Right atrium auricular region (tissue), 2 donors: ENCODE measurements around the gene DIAPH1. TPM values are rescaled to one million over a fixed set of nuclear protein-coding genes. Genes with fewer than 3 reads are reported as not detected.

Experiments used
- DNase-seq: peaks from one replicate; pipeline ENCODE4 v3.0.0-alpha.2; 2019; ENCODE audit warnings: low spot score
- H3K27ac ChIP-seq, 2 donors: fragments of 200-600 bp; sonication (generic); 1 replicate in 1 of 2; 2 replicates in 1 of 2; pipeline ENCODE4 v1.5.1; 2016 to 2019
- H3K27me3 ChIP-seq, 2 donors: fragments of 200-600 bp; sonication (generic); one replicate each; pipeline versions ENCODE4 v1.5.1 to v1.6.0; 2017 to 2019
- H3K36me3 ChIP-seq: fragments of 200-600 bp; sonication (generic); one replicate; pipeline ENCODE4 v1.5.1; 2016
- H3K4me1 ChIP-seq, 2 donors: fragments of 200-600 bp; sonication (generic); one replicate each; pipeline versions ENCODE4 v1.5.1 to v1.6.0; 2017 to 2019
- H3K4me3 ChIP-seq, 2 donors: fragments of 200-600 bp; sonication (generic); 1 replicate in 1 of 2; 2 replicates in 1 of 2; pipeline ENCODE4 v1.5.1; 2017 to 2019; ENCODE audit warnings: mild to moderate bottlenecking in 1 of 2, moderate library complexity in 1 of 2
- H3K9me3 ChIP-seq, 2 donors: fragments of 200-600 bp; sonication (generic); one replicate each; pipeline ENCODE4 v1.5.1; 2019
- CTCF ChIP-seq, 2 donors: fragments of 200-600 bp; sonication (generic); IDR thresholded peaks; one replicate each; pipeline ENCODE4 v1.5.1; 2019; ENCODE audit warnings: antibody characterized with exemption in 2 of 2
- total RNA-seq, 2 donors: library from RNA; depleted of rRNA; stranded (reverse); fragments of >200 nt; gene quantifications; one replicate each; pipeline ENCODE4 v1.1.0, GENCODE V29; 2016

Gene DIAPH1
- total RNA-seq, 2 donors from 2014 or later = 18.7 to 82.7 TPM

- Histone ChIP-seq H3K27ac (peak overlapping the region in 1 of 2 donors; percentile 43), H3K36me3 (peaks cover 19% of the 10 kb centered on the region), H3K4me3 (no peak overlapping the region), H3K9me3 (no peaks in the 10 kb centered on the region), H3K4me1 (peaks cover 0 to 38% of the 10 kb centered on the region in 2 donors), H3K27me3 (no peaks in the 10 kb centered on the region)
- no peak for DNase-seq
- no peak for TF ChIP-seq CTCF (IDR thresholded peaks at IDR 0.05)
Observed at GRCh38 chr5:141493500-141494422, 125.0 kb downstream of the DIAPH1 start.

- peaks cover 19% of the 10 kb centered on the region for H3K36me3 ChIP-seq
- no peak for DNase-seq
Observed at GRCh38 chr5:141492168-141492885, 126.5 kb downstream of the DIAPH1 start.

GRCh38 chr5:141491323-141492167, 127.3 kb downstream of the DIAPH1 start:
- H3K36me3 ChIP-seq = peaks cover 19% of the 10 kb centered on the region

More at GRCh38 chr5:141492168-141492885, 126.5 kb downstream of the DIAPH1 start:
- no peak overlapping the region for H3K4me3 ChIP-seq
- no peaks in the 10 kb centered on the region for H3K27me3 ChIP-seq
- H3K4me1 ChIP-seq = peaks cover 0 to 38% of the 10 kb centered on the region in 2 donors
- H3K9me3 ChIP-seq = no peaks in the 10 kb centered on the region
- TF ChIP-seq CTCF (IDR thresholded peaks at IDR 0.05) = no peak
- no peak overlapping the region for H3K27ac ChIP-seq

GRCh38 chr5:141490771-141491170, 128.0 kb downstream of the DIAPH1 start:
- Histone ChIP-seq H3K27ac (no peak overlapping the region), H3K27me3 (no peaks in the 10 kb centered on the region), H3K9me3 (no peaks in the 10 kb centered on the region), H3K36me3 (peaks cover 19% of the 10 kb centered on the region), H3K4me1 (peaks cover 0 to 38% of the 10 kb centered on the region in 2 donors), H3K4me3 (no peak overlapping the region)
- no peak for TF ChIP-seq CTCF (IDR thresholded peaks at IDR 0.05)
- no peak for DNase-seq

More at GRCh38 chr5:141491323-141492167, 127.3 kb downstream of the DIAPH1 start:
- DNase-seq = no peak
- H3K9me3 ChIP-seq = no peaks in the 10 kb centered on the region
- H3K27ac ChIP-seq = no peak overlapping the region
- H3K27me3 ChIP-seq = no peaks in the 10 kb centered on the region
- no peak overlapping the region for H3K4me3 ChIP-seq
- no peak for TF ChIP-seq CTCF (IDR thresholded peaks at IDR 0.05)
- H3K4me1 ChIP-seq = peaks cover 0 to 38% of the 10 kb centered on the region in 2 donors

GRCh38 chr5:141490271-141490670, 128.5 kb downstream of the DIAPH1 start:
- peaks cover 0 to 41% of the 10 kb centered on the region in 2 donors for H3K4me1 ChIP-seq
- no peak overlapping the region for H3K27ac ChIP-seq
- H3K36me3 ChIP-seq = peaks cover 19% of the 10 kb centered on the region
- no peak for TF ChIP-seq CTCF (IDR thresholded peaks at IDR 0.05)
- H3K4me3 ChIP-seq = no peak overlapping the region
- DNase-seq = no peak
- H3K9me3 ChIP-seq = no peaks in the 10 kb centered on the region
- H3K27me3 ChIP-seq = no peaks in the 10 kb centered on the region
